NOMO-1 (cell line): Measurements from ENCODE around the gene CDH12.
"Not testable (repeated sequence)": the region's sequence is repeated elsewhere in the genome, so short reads cannot be mapped to it uniquely, and the experiment has no call there.

Experiments used
- DNase-seq, 2 experiments: peaks; one replicate each; lab custom pipeline; 2025; ENCODE audit not compliant: unreplicated experiment in 2 of 2; lab: John Stamatoyannopoulos, UW

The CDH12 gene

DNA sequence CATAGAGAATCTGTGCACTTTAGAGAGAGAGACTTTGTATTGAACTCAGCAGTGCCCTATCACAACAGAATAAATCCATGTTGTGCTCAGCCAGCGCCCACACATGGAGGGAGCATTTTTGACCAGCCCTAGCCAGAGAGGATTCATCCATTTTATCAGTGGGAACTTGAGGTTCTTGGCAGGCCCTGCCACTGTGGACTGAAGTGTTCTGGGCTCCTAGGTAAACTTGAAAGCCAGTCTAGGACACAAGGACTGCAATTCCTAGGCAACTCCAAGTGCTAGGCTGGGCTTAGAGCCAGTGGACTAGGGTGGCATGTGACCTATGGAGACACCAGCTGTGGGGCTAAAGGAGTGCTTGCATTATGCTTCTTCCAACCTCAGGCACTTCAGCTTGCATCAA is 523.5 kb downstream of the CDH12 start:
- no peak for DNase-seq

GRCh38 chr5:22319798-22320197 is 533.3 kb downstream of the CDH12 start:
- no peak for DNase-seq

DNA sequence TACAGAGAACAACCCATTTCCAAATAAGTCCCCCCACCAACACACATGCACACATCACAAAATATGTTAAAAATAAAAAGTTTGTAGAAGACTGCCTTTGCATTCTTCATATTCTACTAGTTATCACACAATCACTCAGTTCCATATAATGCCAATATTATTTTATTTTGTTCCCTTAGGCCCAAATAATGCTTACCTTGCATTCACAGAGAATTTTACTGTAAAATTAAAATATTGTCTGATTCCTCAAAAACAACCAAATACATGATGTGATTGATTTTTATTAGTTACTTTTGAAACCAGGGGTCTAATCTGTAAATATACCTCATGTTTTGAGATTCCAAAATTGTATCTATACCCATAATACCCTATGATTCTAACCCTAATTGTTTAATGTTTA is 536.9 kb downstream of the CDH12 start:
- no peak for DNase-seq

- not testable (repeated sequence) for DNase-seq
Measured at GRCh38 chr5:22315052-22315451, 538.1 kb downstream of the CDH12 start.

DNA sequence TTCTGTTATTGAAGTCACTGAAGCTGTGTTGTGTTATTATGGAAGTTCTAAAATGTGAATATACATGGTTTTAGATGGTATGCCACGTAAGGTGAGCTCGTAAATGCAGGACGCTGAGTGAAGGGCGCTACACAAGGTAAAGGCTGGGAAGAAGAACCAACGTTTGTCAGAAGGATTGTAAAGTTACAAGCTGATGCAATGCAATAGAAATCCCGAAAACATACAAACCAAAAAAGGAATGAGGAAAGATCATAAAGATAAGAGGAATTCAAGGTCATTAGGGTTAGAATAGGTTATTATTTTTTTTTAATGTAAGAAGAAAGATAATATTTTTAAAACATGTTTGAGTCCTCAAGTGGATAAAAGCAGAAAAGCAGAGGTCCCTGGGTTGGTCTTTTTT is 538.6 kb downstream of the CDH12 start:
- no peak for DNase-seq

GRCh38 chr5:22306011-22306410 is 547.1 kb downstream of the CDH12 start:
- no peak for DNase-seq

DNA sequence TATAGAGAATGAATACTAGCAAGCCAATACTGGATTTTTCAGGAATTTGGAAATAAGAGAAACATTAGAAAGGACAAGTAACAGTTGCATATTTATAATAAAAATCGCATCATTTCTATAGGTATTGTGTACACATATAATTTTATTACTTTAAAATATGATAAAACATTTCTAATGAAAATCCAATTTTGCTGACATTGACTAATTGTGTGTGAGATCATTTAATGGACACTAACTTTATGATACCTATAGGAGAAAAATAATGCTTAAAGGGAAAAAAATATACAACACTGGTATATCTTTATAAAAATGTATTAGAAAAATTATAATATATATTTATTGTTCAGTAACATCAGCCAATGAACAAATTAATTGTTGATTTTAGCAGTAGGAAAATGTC is 557.3 kb downstream of the CDH12 start:
- DNase-seq = no peak

DNA sequence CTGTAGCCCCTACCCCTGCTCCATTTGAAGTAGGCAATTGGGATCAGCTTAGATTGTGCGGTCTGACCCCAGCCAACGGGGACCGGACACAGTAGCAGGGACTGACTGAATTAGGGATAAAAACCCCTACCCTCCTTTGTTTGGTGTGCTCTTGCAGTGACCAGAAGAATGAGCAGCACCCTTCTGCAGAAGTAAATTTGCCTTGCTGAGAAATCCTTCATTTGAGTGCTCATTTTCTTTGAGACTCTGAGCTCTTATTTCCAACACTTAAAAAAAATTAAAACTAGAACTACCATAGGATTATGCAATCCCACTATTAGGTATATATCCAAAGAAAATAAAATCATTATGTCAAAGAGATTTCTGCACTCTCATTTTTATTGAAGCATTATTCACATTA is 560.0 kb downstream of the CDH12 start:
- DNase-seq = no peak

DNA sequence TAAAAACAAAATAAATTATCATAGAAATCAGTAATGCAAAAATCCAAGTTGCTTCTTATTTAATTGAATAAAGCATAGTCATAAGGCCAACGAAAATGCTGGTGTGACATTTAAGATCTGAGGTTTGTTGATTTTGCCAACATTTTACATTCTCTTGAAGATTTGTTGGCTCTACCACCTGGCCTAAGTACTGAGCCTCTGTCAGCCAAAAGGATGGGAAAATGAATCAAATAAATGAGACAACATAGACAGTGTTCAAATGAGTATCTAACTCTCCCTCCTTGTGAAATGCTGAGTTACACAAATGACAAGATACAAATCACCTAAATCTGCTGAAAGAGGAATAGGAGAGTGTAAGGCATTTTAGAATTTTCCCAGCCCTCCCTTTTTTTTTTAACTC is 575.0 kb downstream of the CDH12 start:
- no peak for DNase-seq

DNA sequence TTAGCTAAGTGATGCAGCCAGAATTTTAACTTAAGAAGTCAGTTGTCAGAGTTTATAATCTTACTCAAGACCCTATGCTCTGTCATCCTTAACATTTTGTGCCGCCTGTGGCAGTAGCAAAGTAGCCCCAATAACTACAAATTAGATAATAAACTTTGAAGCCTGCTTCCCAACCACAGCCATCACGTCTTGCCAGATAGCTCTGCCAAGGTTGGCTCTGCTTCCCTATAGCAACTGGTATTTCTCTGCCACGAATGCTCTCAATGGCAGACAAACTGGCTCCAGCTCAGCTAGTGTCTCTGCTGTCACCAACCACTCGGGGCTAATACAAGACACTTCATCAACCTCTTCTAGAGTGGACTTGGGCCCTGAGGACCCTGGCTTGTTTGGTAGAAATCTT is 576.1 kb downstream of the CDH12 start:
- DNase-seq = no peak

GRCh38 chr5:22265855-22266254 is 587.3 kb downstream of the CDH12 start:
- not testable (repeated sequence) for DNase-seq

DNA sequence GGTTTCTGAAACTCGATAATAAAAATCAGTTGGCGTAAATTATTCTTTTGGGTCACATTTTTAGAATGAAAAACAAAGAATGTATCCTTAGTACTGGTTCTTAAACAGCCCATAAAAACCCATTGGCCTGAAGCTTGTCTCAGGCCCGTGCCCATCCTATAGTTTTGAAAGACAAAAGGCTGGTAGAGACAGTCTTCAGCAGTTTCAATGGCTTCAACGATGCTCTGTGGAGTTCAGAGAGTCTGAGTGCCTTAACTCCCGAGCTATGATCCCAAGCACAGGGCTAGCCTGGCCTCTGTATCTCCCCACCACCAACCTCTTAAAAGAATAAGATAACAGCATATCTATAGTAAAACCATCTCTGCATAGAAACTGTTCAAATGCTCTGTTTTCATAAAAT is 595.0 kb downstream of the CDH12 start:
- DNase-seq = no peak

DNA sequence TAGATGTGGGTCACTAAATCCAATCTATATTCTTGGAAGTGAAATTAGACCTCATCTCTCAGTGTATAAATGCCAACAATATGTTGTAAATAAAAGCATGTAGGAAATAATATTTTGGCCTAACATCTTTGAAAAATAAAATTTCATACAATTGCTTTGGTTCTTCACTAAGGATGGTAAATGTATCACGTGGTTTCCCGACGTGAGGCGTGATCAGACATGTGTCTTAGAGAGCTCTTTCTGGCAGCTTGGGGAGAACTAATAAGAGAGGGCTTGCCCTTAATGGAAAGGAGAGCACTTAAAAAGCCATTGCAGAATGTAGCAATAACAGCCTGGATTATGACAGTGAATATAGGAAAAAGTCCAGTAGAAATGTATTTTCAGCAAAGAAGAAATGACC is 602.6 kb downstream of the CDH12 start:
- DNase-seq = no peak

GRCh38 chr5:22249209-22249729 is 603.9 kb downstream of the CDH12 start:
- DNase-seq = no peak

DNA sequence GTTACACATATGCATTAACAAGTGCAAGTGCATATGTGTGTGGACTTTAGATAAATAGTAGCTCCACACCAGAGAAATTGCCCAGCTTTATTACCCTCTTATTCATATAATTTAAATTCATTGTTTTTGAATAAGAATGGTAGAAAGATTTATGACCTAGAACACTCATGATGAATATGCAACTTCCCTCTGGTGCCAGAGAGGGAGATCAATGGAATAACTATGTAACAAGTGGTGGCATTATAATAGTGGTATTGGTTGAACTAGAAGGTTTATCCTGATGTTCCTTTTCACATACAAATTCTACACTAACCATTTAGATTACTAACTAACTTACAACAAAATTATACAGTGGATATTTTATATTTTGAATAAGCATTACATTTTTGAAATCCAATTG is 607.4 kb downstream of the CDH12 start:
- no peak for DNase-seq

DNA sequence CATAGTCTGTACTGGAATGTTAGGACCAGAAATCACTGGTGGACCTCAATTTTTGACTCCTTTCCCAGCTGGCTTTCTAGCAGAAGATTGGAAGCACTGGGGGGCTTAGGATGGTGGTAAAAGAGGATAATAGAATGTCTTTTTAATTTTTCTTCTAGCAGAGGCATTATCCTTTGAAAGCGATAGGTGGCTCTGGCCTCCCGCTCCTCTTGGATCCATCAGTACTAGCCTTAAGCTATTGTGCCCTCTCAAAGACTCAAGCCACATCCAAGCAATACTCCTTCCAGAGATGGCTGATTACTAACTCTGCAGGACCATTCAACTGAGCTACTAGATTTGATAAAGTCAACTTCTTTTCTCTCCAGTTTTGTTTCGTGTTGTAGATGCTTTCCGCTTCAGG is 610.6 kb downstream of the CDH12 start:
- DNase-seq = no peak

DNA sequence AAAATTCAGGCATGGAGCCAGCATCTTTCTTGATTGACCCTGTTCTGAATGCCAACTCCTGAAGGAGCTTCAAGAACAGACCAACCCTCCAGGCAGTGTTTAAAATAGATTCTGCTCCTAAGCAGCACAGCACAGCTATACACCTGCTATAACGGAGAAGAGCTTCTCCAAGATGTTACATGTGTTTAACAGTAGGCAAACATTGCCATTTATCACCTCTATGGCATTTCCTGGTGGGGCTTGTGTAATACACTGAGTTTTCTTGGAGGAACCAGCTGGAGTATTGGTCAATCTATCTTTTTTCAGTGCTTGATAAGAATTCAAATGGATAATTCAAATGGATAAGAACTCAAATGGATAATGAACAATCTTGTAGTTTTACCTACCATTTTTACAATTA is 615.1 kb downstream of the CDH12 start:
- no peak for DNase-seq

DNA sequence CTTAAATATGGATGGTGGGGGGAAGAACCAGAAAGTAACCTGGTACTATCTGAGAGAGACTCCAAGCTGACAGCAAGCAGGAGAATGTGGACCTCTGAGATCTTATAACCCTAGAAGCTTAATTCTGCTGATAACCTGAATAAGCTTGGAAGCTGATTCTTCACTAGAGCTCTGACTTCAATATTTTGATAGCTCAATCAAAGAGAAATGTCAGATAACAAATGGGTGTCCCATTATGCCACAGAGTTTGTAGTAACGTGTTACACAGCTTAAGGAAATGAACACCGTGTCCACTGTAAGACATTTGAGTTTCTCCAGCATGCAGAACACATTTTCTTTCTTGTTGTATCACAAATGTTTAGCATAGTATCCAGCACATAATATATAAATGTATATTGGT is 626.7 kb downstream of the CDH12 start:
- DNase-seq = no peak

DNA sequence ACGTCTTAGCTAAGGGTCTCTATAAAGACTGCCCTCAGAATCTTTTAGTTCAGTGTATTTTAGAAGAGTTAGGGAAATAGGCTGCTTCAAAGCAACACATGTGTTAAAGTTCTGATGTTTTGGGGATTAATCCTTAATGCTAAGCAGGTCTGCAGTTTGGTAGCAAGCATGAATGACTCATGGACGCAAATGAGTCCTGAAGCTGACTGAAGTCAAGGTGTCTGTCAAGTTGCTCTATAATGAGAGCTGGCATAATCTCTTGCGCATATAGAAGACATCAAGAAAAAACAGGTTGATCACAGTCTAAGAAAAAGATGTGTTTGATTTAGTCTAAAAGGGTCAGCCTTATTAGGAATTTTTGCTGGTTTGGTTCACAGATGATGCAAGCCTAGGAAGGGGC is 630.1 kb downstream of the CDH12 start:
- no peak for DNase-seq

GRCh38 chr5:22213703-22214495 is 639.2 kb downstream of the CDH12 start:
- DNase-seq = not testable (repeated sequence)

GRCh38 chr5:22212254-22212991 is 640.7 kb downstream of the CDH12 start:
- DNase-seq = not testable (repeated sequence)

DNA sequence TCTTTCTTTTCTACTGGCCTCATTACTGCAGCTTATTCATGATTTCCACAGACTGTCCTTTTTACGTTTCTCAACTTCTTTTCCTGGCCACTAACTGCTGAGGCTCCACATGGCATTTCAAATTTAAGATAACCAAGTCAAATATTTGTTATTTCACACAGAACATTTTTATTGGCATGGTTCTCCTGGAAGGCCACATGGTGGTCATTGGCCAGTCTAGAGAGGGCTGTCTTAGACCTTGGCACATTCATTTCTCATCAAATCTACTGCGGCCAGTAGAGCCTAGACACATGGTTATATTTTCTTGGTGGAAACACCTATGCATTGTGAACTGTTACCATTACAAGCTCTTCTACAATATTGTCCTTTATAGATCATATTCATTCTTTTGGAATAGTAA is 644.7 kb downstream of the CDH12 start:
- not testable (repeated sequence) for DNase-seq
